RCC 7860 (cell line): Measurements from ENCODE around the gene MPC1.

Source experiments
- DNase-seq: peaks from one replicate; pipeline ENCODE4 v3.0.0-alpha.2; 2015; ENCODE audit warnings: low spot score
- FAIRE-seq: peaks from 2 replicates; lab custom pipeline; 2012; peaks lifted over from hg19 to GRCh38; lab: Jason Lieb, UNC

Gene MPC1

DNA sequence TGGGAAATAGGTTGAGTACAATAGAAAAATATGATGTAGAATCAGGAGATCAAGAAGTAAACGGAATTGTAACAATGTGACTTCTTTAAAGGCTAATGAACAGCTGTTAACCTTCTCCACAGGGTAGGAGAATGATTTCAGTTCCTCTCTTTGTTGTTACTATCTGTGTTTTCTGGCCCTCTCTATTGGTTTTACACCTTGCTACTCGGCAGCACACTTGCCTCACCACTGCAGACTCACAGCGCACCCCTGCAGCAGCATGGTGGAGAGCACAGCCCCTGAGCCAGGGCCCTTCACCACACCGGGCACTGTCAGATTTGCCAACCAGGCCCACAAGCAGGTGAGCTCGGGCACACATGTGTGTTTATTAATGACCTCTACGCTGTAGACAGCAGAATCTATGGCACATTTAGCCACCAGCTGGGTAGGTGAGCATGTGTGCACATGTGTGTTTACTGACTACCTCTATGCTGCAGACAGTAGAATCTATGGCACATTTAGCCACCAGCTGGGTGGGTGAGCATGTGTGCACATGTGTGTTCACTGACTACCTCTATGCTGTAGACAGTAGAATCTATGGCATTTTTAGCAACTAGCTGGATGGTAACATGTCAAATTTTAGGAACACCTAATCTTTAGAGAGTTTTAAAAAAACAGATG is 57.2 kb downstream of the MPC1 start:
- no peak for DNase-seq
- no peak for FAIRE-seq

GRCh38 chr6:166323395-166323794 is 59.3 kb downstream of the MPC1 start:
- no peak for DNase-seq
- no peak for FAIRE-seq

- no peak for FAIRE-seq
- peak; percentile 8 for DNase-seq
Measured at GRCh38 chr6:166318649-166319600, 63.8 kb downstream of the MPC1 start.

GRCh38 chr6:166318227-166318626 is 64.5 kb downstream of the MPC1 start:
- FAIRE-seq (peak; percentile 79), DNase-seq (peak; percentile 75)

DNA sequence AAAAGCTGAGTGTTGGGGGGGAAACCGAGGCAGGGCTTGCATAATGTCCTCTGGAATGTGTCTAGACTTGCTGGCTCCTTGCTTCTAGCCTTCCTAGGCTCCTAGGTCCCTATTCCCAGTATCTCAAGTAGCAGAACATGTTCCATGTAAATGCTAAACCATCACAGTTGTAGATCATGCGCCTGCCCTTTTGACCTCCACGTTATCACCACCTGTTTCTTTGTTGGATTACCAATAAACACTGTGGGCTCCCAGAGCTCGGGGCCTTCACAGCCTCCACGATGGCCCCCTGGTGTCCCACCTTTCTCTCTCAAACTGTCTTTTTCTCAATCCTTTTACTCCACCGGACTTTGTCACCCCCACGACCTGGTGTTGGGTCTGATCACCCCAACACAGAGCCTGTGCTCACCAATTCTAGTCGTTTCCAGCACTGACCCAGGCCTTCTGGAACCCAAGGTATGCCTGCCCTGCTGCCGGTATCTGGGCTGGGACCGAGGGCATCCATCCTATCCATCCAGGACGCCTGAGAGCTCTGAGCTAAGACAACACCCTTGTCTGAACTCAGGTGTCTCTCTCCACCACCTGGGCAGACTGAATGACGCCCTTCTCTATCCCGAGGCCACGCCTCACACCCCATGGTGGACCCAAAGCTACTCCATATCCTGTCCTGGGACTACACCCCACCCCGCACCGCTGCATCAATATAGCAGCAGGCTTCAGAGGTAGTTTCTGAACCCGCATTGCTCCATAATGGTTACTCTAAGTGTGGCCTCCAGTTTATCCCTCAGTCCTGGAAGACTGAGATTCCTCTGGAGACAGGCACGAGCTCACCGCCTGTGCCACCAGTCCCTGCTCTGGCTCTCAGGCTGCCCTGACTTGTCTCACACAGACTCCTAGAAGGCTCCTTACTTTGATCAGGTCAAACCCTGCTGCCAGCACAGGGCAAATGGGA is 65.2 kb downstream of the MPC1 start:
- DNase-seq: no peak
- FAIRE-seq: no peak

DNA sequence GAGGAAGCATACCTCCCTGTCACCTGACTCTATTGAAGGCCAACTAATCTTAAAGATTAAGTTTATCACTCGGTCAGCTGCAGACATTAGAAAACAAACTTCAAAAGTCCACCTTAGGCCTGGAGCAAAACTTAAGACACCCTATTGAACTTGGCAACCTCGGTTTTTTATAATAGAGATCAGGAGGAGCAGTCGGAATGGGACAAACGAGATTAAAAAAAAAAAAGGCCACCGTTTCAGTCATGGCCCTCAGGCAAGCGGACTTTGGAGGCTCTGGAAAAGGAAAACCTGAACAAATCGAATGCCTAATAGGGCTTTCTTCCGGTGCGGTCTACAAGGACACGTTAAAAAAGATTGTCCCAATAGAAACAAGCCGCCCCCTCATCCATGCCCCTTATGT is 67.3 kb downstream of the MPC1 start:
- DNase-seq: no peak
- no peak for FAIRE-seq
